K562 (cell line): ENCODE results near the gene EDNRB. TPM values are rescaled to one million over a fixed set of nuclear protein-coding genes. Genes with fewer than 3 reads are reported as not detected.

Experiments used
- ATAC-seq: fragments of 200-7000 bp; cut with Tn5 transposase; 3 replicates; pipeline ENCODE4 v1.9.1; 2020; ENCODE audit warnings: moderate library complexity
- BruUV-seq: library from RNA; stranded (reverse); fragments of 400-500 nt; replicated peaks from 2 replicates; lab custom pipeline; 2021; lab: Mats Ljungman, UMichigan
- CTCF ChIA-PET: fragments of 300-600 bp; formaldehyde crosslinking; extraction: SDS; loops from one replicate; lab custom pipeline; 2021; ENCODE audit warnings: low intra/inter-chr PET ratio; lab: Yijun Ruan, JAX
- POLR2A ChIA-PET: fragments of 300-600, 350-650 bp; sonication (Branson Sonifier 250); formaldehyde crosslinking; extraction: SDS; loops from one replicate; lab custom pipeline; 2021; ENCODE audit warnings: antibody characterized with exemption, inconsistent platforms; lab: Yijun Ruan, JAX
- DNase-seq, 4 experiments: peaks; one replicate each; pipeline versions ENCODE4 v3.0.0 to v3.0.0-alpha.2; 2011 to 2018; ENCODE audit warnings: low spot score in 3 of 4, mixed read lengths in 3 of 4; ENCODE audit errors: extremely low read depth in 1 of 4
- FAIRE-seq: peaks from 2 replicates; lab custom pipeline; 2011; peaks lifted over from hg19 to GRCh38; lab: Jason Lieb, UNC
- H2AFZ ChIP-seq: 2 replicates; pipeline ENCODE4 v1.6.0; 2011; ENCODE audit warnings: low read depth, low read length, control low read depth, inconsistent platforms
- H3K27ac ChIP-seq: fragments of 200-600 bp; 3 replicates; pipeline ENCODE4 v1.8.0; 2011; ENCODE audit warnings: low read depth, mild to moderate bottlenecking, control low read depth, inconsistent platforms, low read length, moderate library complexity, mixed read lengths; ENCODE audit errors: extremely low read depth
- H3K27me3 ChIP-seq, 2 experiments: fragments of 300-600 bp in 1 of 2; 2 replicates in 1 of 2; 3 replicates in 1 of 2; pipeline versions ENCODE4 v1.6.0 to v1.8.0; 2011; ENCODE audit warnings: inconsistent platforms in 2 of 2, low read length in 2 of 2, mild to moderate bottlenecking in 1 of 2, mixed read lengths in 1 of 2, moderate library complexity in 1 of 2; ENCODE audit not compliant: control insufficient read depth in 2 of 2, insufficient read depth in 2 of 2
- H3K36me3 ChIP-seq: fragments of 300-600 bp; 3 replicates; pipeline ENCODE4 v1.8.0; 2011; ENCODE audit warnings: mild to moderate bottlenecking, low read length, inconsistent platforms; ENCODE audit not compliant: control insufficient read depth, insufficient read depth
- H3K4me1 ChIP-seq, 2 experiments: fragments of 200-600 bp in 1 of 2; replicated peaks in 1 of 2; 2 replicates in 1 of 2; 3 replicates in 1 of 2; pipeline versions ENCODE4 v1.5.1 to v1.8.0; 2011; ENCODE audit warnings: inconsistent platforms in 2 of 2, low read length in 2 of 2, mild to moderate bottlenecking in 1 of 2, mixed read lengths in 1 of 2, moderate library complexity in 1 of 2; ENCODE audit not compliant: control insufficient read depth in 2 of 2, insufficient read depth in 2 of 2
- H3K4me2 ChIP-seq: 2 replicates; pipeline ENCODE4 v1.6.1; 2011; ENCODE audit warnings: low read length, control low read depth, inconsistent platforms, mixed read lengths; ENCODE audit not compliant: insufficient read depth
- H3K4me3 ChIP-seq: fragments of 200-600 bp; sonication (generic), shearing (Covaris generic); 2 replicates; pipeline ENCODE4 v1.5.1; 2016; ENCODE audit warnings: control low read depth, inconsistent platforms
- H3K79me2 ChIP-seq: fragments of 200-600 bp; 3 replicates; pipeline ENCODE4 v1.8.0; 2011; ENCODE audit warnings: low read length, inconsistent platforms; ENCODE audit not compliant: control insufficient read depth, insufficient read depth
- H3K9ac ChIP-seq, 2 experiments: 2 replicates each; pipeline versions ENCODE4 v1.6.0 to v1.6.1; 2011; ENCODE audit warnings: low read depth in 2 of 2, low read length in 2 of 2, control low read depth in 1 of 2, inconsistent platforms in 1 of 2, mild to moderate bottlenecking in 1 of 2, mixed read lengths in 1 of 2; ENCODE audit not compliant: insufficient read depth in 1 of 2
- H3K9me1 ChIP-seq: one replicate; pipeline ENCODE4 v1.6.0; 2011; ENCODE audit warnings: inconsistent platforms, mild to moderate bottlenecking, low read length, moderate library complexity; ENCODE audit not compliant: control insufficient read depth, insufficient read depth
- H3K9me3 ChIP-seq: replicated peaks from 2 replicates; pipeline ENCODE4 v1.5.1; 2011; ENCODE audit warnings: low read depth, low read length, inconsistent platforms; ENCODE audit not compliant: control insufficient read depth, insufficient read depth
- H4K20me1 ChIP-seq: replicated peaks from 2 replicates; pipeline ENCODE4 v1.6.1; 2011; ENCODE audit warnings: low read length, inconsistent platforms, mixed read lengths; ENCODE audit not compliant: control insufficient read depth, insufficient read depth
- HDGF ChIP-seq: fragments of 450-650 bp; IDR thresholded peaks from 2 replicates; pipeline ENCODE4 v1.6.1; 2016
- MAFK ChIP-seq: IDR thresholded peaks from 2 replicates; pipeline ENCODE4 v1.6.1; 2011; ENCODE audit warnings: low read length, improper control_type of control experiment
- NFRKB ChIP-seq: fragments of 450-650 bp; IDR thresholded peaks from 2 replicates; pipeline ENCODE4 v1.6.1; 2016; ENCODE audit warnings: low read depth
- NFXL1 ChIP-seq: fragments of 450-650 bp; formaldehyde crosslinking; IDR thresholded peaks from 2 replicates; pipeline ENCODE4 v1.4.0; 2021; ENCODE audit warnings: mild to moderate bottlenecking
- PHB ChIP-seq: fragments of 250-450 bp; sonication (Bioruptor Pico); IDR thresholded peaks from 2 replicates; pipeline ENCODE4 v1.5.0; 2021
- POLR2G ChIP-seq: fragments of 200-400 bp; formaldehyde crosslinking; IDR thresholded peaks from 2 replicates; pipeline ENCODE4 v1.6.1; 2017; ENCODE audit warnings: low read depth, mild to moderate bottlenecking, antibody characterized with exemption, low read length, moderate library complexity
- SMAD2 ChIP-seq: fragments of 150-350 bp; IDR thresholded peaks from 2 replicates; pipeline ENCODE4 v1.6.1; 2014; ENCODE audit warnings: low read depth, mild to moderate bottlenecking, low read length
- TAF7 ChIP-seq: fragments of 450-650 bp; IDR thresholded peaks from 2 replicates; pipeline ENCODE4 v1.6.1; 2016; ENCODE audit warnings: missing genetic modification characterization, missing compliant biosample characterization
- TOE1 ChIP-seq, 2 experiments: fragments of 450-650 bp in 1 of 2; sonication (generic) in 1 of 2; formaldehyde crosslinking in 1 of 2; IDR thresholded peaks; 2 replicates each; pipeline versions ENCODE4 v1.7.1 to v1.8.0; 2016 to 2022; ENCODE audit warnings: borderline replicate concordance in 2 of 2, mild to moderate bottlenecking in 2 of 2, antibody characterized with exemption in 1 of 2, inconsistent platforms in 1 of 2, low read depth in 1 of 2, missing genetic modification reagents in 1 of 2, moderate library complexity in 1 of 2
- ZBTB9 ChIP-seq: fragments of 450-650 bp; formaldehyde crosslinking; IDR thresholded peaks from 2 replicates; pipeline ENCODE4 v1.4.0; 2020; ENCODE audit warnings: mild to moderate bottlenecking, moderate library complexity
- ZFP1 ChIP-seq: fragments of 450-650 bp; formaldehyde crosslinking; IDR thresholded peaks from 2 replicates; pipeline ENCODE4 v1.4.0; 2020; ENCODE audit warnings: mild to moderate bottlenecking, mixed read lengths
- ZNF24 ChIP-seq: fragments of 450-650 bp; IDR thresholded peaks from 2 replicates; pipeline ENCODE4 v1.6.1; 2016
- ZNF324 ChIP-seq: fragments of 250-450 bp; sonication (Bioruptor Pico); IDR thresholded peaks from 2 replicates; pipeline ENCODE4 v1.4.0; 2020; ENCODE audit warnings: mild to moderate bottlenecking
- ZNF609 ChIP-seq: sonication (generic); formaldehyde crosslinking; IDR thresholded peaks from 2 replicates; pipeline ENCODE4 v1.8.1; 2023; ENCODE audit warnings: missing genetic modification reagents, mild to moderate bottlenecking, borderline replicate concordance
- ZNF695 ChIP-seq: fragments of 450-650 bp; formaldehyde crosslinking; IDR thresholded peaks from 2 replicates; pipeline ENCODE4 v1.4.0; 2020; ENCODE audit warnings: mild to moderate bottlenecking, moderate library complexity
- ZNF764 ChIP-seq: fragments of 250-450 bp; sonication (Bioruptor Pico); IDR thresholded peaks from 2 replicates; pipeline ENCODE4 v1.4.0; 2020; ENCODE audit warnings: low read depth, mild to moderate bottlenecking, moderate library complexity
- WGBS: fragments of 100-300 bp; shearing (Covaris generic); methylation state at CpG from one replicate; pipeline ENCODE4 v1.1.6; 2016; ENCODE audit warnings: low coverage, mixed read lengths; ENCODE audit not compliant: insufficient coverage; ENCODE audit errors: missing lambda C conversion rate; 5-methylcytosine and 5-hydroxymethylcytosine counted together
- in situ Hi-C: fragments of 300-500 bp; cut with MboI; formaldehyde crosslinking; loops from 4 replicates; pipeline ENCODE4 v1.15.0; 2018; ENCODE audit warnings: inconsistent platforms, mixed read lengths
- intact Hi-C: fragments of 100-400 bp; cut with micrococcal nuclease; formaldehyde crosslinking; loops from 2 replicates; pipeline ENCODE4 v1.14.2; 2022
- polyA plus RNA-seq, 8 experiments: library from polyadenylated mRNA; depleted of rRNA in 4 of 8; stranded (reverse) in 5 of 8; unstranded in 3 of 8; fragments of >200 nt; fragmentation: Nextera tagmentation in 2 of 8; fragmentation: Illumina TruSeq in 1 of 8; extraction: Ambion mirVana in 2 of 8; extraction: Trizol in 1 of 8; gene quantifications; 2 replicates each; pipeline versions ENCODE4 v1.2.1 to v1.2.3, GENCODE V29; 2011 to 2014; ENCODE audit warnings: inconsistent platforms in 1 of 8, missing spikeins in 1 of 8
- total RNA-seq, 7 experiments: library from RNA; depleted of rRNA in 6 of 7; stranded (reverse); fragments of >200 nt in 6 of 7; fragmentation: Illumina TruSeq in 2 of 7; extraction: Trizol in 2 of 7; gene quantifications; 2 replicates each; pipeline versions ENCODE4 v1.2.1 to v1.2.3, GENCODE V29; 2011 to 2021; ENCODE audit warnings: low replicate concordance in 1 of 7
- TF ChIP-seq, protein P1 (sequence below): fragments of 250-450 bp; sonication (Bioruptor Pico); IDR thresholded peaks from 2 replicates; pipeline ENCODE4 v1.9.0; 2021; ENCODE audit warnings: mild to moderate bottlenecking

Gene EDNRB
- total and polyA plus RNA-seq, 9 of the 15 experiments (the other 6 are each of a cell fraction or from before 2014, with no cell fraction given), result 0.04 TPM; not detected in 8

DNA sequence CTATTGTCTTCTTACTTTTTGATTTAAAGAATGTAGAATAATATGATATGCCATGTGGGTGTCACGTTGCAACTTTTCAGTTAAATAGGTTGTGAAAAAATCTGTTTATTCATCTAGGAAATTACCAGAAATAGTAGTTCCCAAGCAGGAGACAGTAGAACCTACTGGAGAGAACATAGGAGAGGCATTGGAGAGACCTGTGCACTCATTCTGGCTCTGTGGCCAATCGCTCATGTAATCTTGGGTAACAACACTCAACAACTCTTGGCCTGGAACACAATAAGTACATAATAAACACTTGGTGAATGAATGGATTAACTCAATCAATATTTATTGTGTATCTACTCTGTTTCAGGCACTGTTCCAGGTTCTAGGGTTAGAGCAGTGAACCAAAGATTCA, 35.3 kb downstream of the EDNRB start:
- Histone ChIP-seq H2AFZ (no peak overlapping the region), H3K4me2 (no peak overlapping the region), H4K20me1 (no peaks in the 10 kb centered on the region), H3K9ac (no peak overlapping the region), H3K27me3 (no peaks in the 10 kb centered on the region), H3K27ac (no peak overlapping the region), H3K9me1 (no peaks in the 10 kb centered on the region), H3K79me2 (no peaks in the 10 kb centered on the region), H3K36me3 (no peaks in the 10 kb centered on the region), H3K4me1 (no peaks in the 10 kb centered on the region), H3K9me3 (no peaks in the 10 kb centered on the region), H3K4me3 (no peak overlapping the region)
- no peak for DNase-seq
- intact Hi-C loops (no loop called here), in situ Hi-C loops (no loop called here)
- ChIA-PET POLR2A (no interaction called here), CTCF (no interaction called here)
- TF ChIP-seq ZNF764 (CRISPR knock-in tag), result no peak
- TF ChIP-seq POLR2G, result no peak
- no peak for TF ChIP-seq MAFK
- no peak for TF ChIP-seq ZFP1 (CRISPR knock-in tag)
- TF ChIP-seq HDGF, result no peak
- no peak for TF ChIP-seq PHB (CRISPR knock-in tag)
- TF ChIP-seq ZNF695 (CRISPR knock-in tag), result no peak
- TF ChIP-seq TOE1 (IDR thresholded peaks at IDR 0.05; ENCODE audit: borderline replicate concordance), result no peak
- no peak for TF ChIP-seq TOE1 (CRISPR knock-in tag; IDR thresholded peaks at IDR 0.05; ENCODE audit: borderline replicate concordance, low read depth)
- no peak for TF ChIP-seq ZNF24
- TF ChIP-seq, protein P1, sequence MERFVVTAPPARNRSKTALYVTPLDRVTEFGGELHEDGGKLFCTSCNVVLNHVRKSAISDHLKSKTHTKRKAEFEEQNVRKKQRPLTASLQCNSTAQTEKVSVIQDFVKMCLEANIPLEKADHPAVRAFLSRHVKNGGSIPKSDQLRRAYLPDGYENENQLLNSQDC (CRISPR knock-in tag), result no peak
- no peak for TF ChIP-seq TAF7 (tag)
- TF ChIP-seq SMAD2, result no peak
- TF ChIP-seq ZNF609, result no peak
- TF ChIP-seq ZNF324, result no peak
- no peak for TF ChIP-seq NFXL1 (CRISPR knock-in tag)
- no peak for TF ChIP-seq NFRKB
- no peak for TF ChIP-seq ZBTB9 (CRISPR knock-in tag)
- BruUV-seq, result no TSS peak
- FAIRE-seq, result no peak
- no peak for ATAC-seq
- WGBS, result 0% methylated on average over 2 of the region's 2 CpGs
